HepG2 (cell line): Measurements from ENCODE around the gene VPS18.

Source experiments
- ARNT ChIP-seq: fragments of 450-650 bp; IDR thresholded peaks from 2 replicates; pipeline ENCODE4 v1.6.1; 2017
- HNRNPH1 ChIP-seq: fragments of 200-400 bp; formaldehyde crosslinking; optimal IDR thresholded peaks from 2 replicates; pipeline ENCODE3; 2017; ENCODE audit warnings: mild to moderate bottlenecking, low read depth, low read length
- MYC ChIP-seq: sonication (generic); formaldehyde crosslinking; IDR thresholded peaks from 2 replicates; pipeline ENCODE4 v1.9.0; 2021; ENCODE audit warnings: missing genetic modification reagents, borderline replicate concordance
- SETDB1 ChIP-seq: sonication (generic); formaldehyde crosslinking; IDR thresholded peaks from 2 replicates; pipeline ENCODE4 v1.5.1; 2020; ENCODE audit warnings: missing genetic modification reagents, mild to moderate bottlenecking, borderline replicate concordance
- SMAD3 ChIP-seq: sonication (generic); formaldehyde crosslinking; IDR thresholded peaks from 2 replicates; pipeline ENCODE4 v1.4.0; 2020; ENCODE audit warnings: missing genetic modification reagents
- ZNF232 ChIP-seq: sonication (generic); formaldehyde crosslinking; IDR thresholded peaks from 2 replicates; pipeline ENCODE4 v1.4.0; 2020; ENCODE audit warnings: missing genetic modification reagents, borderline replicate concordance
- ZNF263 ChIP-seq: sonication (generic); formaldehyde crosslinking; IDR thresholded peaks from 2 replicates; pipeline ENCODE4 v1.4.0; 2020; ENCODE audit warnings: missing genetic modification reagents
- ZNF343 ChIP-seq: sonication (generic); formaldehyde crosslinking; IDR thresholded peaks from 2 replicates; pipeline ENCODE4 v1.4.0; 2020; ENCODE audit warnings: mild to moderate bottlenecking, missing genetic modification reagents
- TF ChIP-seq, protein P1 (sequence below): IDR thresholded peaks from 2 replicates; pipeline ENCODE4 v1.6.1; 2016; ENCODE audit warnings: mild to moderate bottlenecking
- TF ChIP-seq, protein P2 (sequence below): sonication (generic); formaldehyde crosslinking; IDR thresholded peaks from 2 replicates; pipeline ENCODE4 v1.5.0; 2020; ENCODE audit warnings: missing genetic modification reagents, mild to moderate bottlenecking, borderline replicate concordance
- TF ChIP-seq, protein P3 (sequence below): sonication (generic); formaldehyde crosslinking; IDR thresholded peaks from 2 replicates; pipeline ENCODE4 v1.5.0; 2020; ENCODE audit warnings: missing genetic modification reagents, mild to moderate bottlenecking, borderline replicate concordance
- TF ChIP-seq, protein P4 (sequence below): sonication (generic); formaldehyde crosslinking; IDR thresholded peaks from 2 replicates; pipeline ENCODE4 v1.4.0; 2020; ENCODE audit warnings: mild to moderate bottlenecking, missing genetic modification reagents
- TF ChIP-seq, protein P5 (sequence below): sonication (generic); formaldehyde crosslinking; IDR thresholded peaks from 2 replicates; pipeline ENCODE4 v1.4.0; 2020; ENCODE audit warnings: low read depth, mild to moderate bottlenecking, missing genetic modification reagents
- TF ChIP-seq, protein P6 (sequence below): sonication (generic); formaldehyde crosslinking; IDR thresholded peaks from 2 replicates; pipeline ENCODE4 v1.8.1; 2022; ENCODE audit warnings: low read depth, mild to moderate bottlenecking, missing genetic modification reagents

DNA sequence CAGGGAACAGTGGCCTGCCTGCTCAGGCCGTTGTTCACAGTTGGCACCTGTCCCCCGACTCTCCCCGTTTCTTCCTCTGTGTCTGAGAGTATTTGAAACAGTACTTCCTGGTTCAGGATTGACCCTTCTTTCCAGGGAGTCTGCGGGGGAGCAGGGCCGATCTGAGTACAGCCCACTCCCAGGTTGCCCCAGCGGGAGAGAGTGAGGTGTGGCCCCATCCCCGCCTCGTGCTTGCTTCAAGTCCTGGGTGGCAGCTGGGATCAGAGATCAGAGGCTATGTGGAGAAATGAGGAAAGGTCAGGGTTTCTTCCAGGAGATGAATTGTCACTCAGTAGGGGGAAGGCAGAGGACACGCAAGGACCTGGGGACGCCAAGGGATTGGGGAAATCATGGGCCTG is 28.4 kb downstream of the VPS18 start:
- TF ChIP-seq, protein P1, sequence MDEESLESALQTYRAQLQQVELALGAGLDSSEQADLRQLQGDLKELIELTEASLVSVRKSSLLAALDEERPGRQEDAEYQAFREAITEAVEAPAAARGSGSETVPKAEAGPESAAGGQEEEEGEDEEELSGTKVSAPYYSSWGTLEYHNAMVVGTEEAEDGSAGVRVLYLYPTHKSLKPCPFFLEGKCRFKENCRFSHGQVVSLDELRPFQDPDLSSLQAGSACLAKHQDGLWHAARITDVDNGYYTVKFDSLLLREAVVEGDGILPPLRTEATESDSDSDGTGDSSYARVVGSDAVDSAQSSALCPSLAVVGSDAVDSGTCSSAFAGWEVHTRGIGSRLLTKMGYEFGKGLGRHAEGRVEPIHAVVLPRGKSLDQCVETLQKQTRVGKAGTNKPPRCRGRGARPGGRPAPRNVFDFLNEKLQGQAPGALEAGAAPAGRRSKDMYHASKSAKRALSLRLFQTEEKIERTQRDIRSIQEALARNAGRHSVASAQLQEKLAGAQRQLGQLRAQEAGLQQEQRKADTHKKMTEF (CRISPR knock-in tag) = 0 out of 2 replicates have a peak, but pooled peaks have one; percentile 10
- no peak for TF ChIP-seq SMAD3 (CRISPR knock-in tag)
- TF ChIP-seq SETDB1 = no peak
- TF ChIP-seq, protein P2, sequence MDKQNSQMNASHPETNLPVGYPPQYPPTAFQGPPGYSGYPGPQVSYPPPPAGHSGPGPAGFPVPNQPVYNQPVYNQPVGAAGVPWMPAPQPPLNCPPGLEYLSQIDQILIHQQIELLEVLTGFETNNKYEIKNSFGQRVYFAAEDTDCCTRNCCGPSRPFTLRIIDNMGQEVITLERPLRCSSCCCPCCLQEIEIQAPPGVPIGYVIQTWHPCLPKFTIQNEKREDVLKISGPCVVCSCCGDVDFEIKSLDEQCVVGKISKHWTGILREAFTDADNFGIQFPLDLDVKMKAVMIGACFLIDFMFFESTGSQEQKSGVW (CRISPR knock-in tag) = no peak
- TF ChIP-seq, protein P3, sequence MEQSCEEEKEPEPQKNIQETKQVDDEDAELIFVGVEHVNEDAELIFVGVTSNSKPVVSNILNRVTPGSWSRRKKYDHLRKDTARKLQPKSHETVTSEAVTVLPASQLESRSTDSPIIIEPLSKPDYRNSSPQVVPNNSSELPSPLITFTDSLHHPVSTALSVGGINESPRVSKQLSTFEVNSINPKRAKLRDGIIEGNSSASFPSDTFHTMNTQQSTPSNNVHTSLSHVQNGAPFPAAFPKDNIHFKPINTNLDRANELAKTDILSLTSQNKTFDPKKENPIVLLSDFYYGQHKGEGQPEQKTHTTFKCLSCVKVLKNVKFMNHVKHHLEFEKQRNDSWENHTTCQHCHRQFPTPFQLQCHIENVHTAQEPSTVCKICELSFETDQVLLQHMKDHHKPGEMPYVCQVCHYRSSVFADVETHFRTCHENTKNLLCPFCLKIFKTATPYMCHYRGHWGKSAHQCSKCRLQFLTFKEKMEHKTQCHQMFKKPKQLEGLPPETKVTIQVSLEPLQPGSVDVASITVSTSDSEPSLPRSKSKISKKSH (CRISPR knock-in tag) = no peak
- no peak for TF ChIP-seq ZNF232
- no peak for TF ChIP-seq ZNF343 (CRISPR knock-in tag)
- TF ChIP-seq ZNF263 (CRISPR knock-in tag) = no peak
- TF ChIP-seq, protein P4, sequence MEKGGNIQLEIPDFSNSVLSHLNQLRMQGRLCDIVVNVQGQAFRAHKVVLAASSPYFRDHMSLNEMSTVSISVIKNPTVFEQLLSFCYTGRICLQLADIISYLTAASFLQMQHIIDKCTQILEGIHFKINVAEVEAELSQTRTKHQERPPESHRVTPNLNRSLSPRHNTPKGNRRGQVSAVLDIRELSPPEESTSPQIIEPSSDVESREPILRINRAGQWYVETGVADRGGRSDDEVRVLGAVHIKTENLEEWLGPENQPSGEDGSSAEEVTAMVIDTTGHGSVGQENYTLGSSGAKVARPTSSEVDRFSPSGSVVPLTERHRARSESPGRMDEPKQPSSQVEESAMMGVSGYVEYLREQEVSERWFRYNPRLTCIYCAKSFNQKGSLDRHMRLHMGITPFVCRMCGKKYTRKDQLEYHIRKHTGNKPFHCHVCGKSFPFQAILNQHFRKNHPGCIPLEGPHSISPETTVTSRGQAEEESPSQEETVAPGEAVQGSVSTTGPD = no peak
- no peak for TF ChIP-seq ARNT
- TF ChIP-seq, protein P5, sequence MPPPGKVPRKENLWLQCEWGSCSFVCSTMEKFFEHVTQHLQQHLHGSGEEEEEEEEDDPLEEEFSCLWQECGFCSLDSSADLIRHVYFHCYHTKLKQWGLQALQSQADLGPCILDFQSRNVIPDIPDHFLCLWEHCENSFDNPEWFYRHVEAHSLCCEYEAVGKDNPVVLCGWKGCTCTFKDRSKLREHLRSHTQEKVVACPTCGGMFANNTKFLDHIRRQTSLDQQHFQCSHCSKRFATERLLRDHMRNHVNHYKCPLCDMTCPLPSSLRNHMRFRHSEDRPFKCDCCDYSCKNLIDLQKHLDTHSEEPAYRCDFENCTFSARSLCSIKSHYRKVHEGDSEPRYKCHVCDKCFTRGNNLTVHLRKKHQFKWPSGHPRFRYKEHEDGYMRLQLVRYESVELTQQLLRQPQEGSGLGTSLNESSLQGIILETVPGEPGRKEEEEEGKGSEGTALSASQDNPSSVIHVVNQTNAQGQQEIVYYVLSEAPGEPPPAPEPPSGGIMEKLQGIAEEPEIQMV (CRISPR knock-in tag) = no peak
- TF ChIP-seq MYC (CRISPR knock-in tag) = no peak
- TF ChIP-seq, protein P6, sequence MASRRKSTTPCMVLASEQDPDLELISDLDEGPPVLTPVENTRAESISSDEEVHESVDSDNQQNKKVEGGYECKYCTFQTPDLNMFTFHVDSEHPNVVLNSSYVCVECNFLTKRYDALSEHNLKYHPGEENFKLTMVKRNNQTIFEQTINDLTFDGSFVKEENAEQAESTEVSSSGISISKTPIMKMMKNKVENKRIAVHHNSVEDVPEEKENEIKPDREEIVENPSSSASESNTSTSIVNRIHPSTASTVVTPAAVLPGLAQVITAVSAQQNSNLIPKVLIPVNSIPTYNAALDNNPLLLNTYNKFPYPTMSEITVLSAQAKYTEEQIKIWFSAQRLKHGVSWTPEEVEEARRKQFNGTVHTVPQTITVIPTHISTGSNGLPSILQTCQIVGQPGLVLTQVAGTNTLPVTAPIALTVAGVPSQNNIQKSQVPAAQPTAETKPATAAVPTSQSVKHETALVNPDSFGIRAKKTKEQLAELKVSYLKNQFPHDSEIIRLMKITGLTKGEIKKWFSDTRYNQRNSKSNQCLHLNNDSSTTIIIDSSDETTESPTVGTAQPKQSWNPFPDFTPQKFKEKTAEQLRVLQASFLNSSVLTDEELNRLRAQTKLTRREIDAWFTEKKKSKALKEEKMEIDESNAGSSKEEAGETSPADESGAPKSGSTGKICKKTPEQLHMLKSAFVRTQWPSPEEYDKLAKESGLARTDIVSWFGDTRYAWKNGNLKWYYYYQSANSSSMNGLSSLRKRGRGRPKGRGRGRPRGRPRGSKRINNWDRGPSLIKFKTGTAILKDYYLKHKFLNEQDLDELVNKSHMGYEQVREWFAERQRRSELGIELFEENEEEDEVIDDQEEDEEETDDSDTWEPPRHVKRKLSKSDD = no peak
- no peak for TF ChIP-seq HNRNPH1
